HCT116 (cell line): ENCODE data around the gene CUEDC1. TPM values are rescaled to one million over a fixed set of nuclear protein-coding genes. Genes with fewer than 3 reads are reported as not detected.
A peak's percentile ranks its signal among the peaks of the same experiment; 100 is the strongest.

ENCODE experiments used
- ATAC-seq: fragments of 200-7000 bp; cut with Tn5 transposase; 2 replicates; pipeline ENCODE4 v1.9.1; 2020; ENCODE audit warnings: mild to moderate bottlenecking, moderate library complexity
- BruUV-seq: library from RNA; stranded (reverse); fragments of 400-500 nt; replicated peaks from 2 replicates; lab custom pipeline; 2021; lab: Mats Ljungman, UMichigan
- CTCF ChIA-PET: fragments of 300-600 bp; sonication (Branson Sonifier 250); formaldehyde crosslinking; loops from one replicate; lab custom pipeline; 2021; ENCODE audit warnings: antibody characterized with exemption; lab: Charles Lee
- POLR2A ChIA-PET: fragments of 300-600, 350-600 bp; sonication (Branson Sonifier 250); formaldehyde crosslinking; loops from one replicate; lab custom pipeline; 2021; ENCODE audit warnings: antibody characterized with exemption; lab: Charles Lee
- RAD21 ChIA-PET, 2 experiments: fragments of 300-600 bp; sonication (Branson Sonifier 250); formaldehyde crosslinking; loops; one replicate each; lab custom pipeline; 2023; ENCODE audit warnings: low total read pairs in 2 of 2; ENCODE audit not compliant: uncharacterized antibody in 2 of 2, unreplicated experiment in 2 of 2, low non-redundant PET in 1 of 2; lab: Charles Lee
- DNase-seq: peaks from one replicate; pipeline ENCODE4 v3.0.0-alpha.2; 2010; ENCODE audit warnings: low read depth, low spot score
- H2AFZ ChIP-seq: fragments of 200-600 bp; shearing (Covaris generic), sonication (generic); 2 replicates; pipeline ENCODE4 v1.6.1; 2017; ENCODE audit warnings: low read depth, mixed run types, mixed read lengths, antibody characterized with exemption, low read length; ENCODE audit not compliant: poor library complexity, severe bottlenecking
- H3K27ac ChIP-seq: 2 replicates; pipeline ENCODE4 v1.5.1; 2012; ENCODE audit warnings: low read depth, low read length
- H3K27me3 ChIP-seq: fragments of 200-600 bp; sonication (generic); 2 replicates; pipeline ENCODE4 v1.6.1; 2016; ENCODE audit warnings: mixed run types, low read length, mixed read lengths; ENCODE audit not compliant: insufficient read depth
- H3K36me3 ChIP-seq, 2 experiments: fragments of 200-500 bp in 1 of 2; fragments of 200-600 bp in 1 of 2; sonication (Bioruptor generic) in 1 of 2; sonication (generic) in 1 of 2; 2 replicates each; pipeline versions ENCODE4 v1.5.1 to v1.6.1; 2014 to 2016; ENCODE audit warnings: low read length in 2 of 2, inconsistent platforms in 1 of 2, mixed read lengths in 1 of 2, mixed run types in 1 of 2; ENCODE audit not compliant: insufficient read depth in 2 of 2, control insufficient read depth in 1 of 2
- H3K4me1 ChIP-seq, 2 experiments: fragments of 200-600 bp in 1 of 2; sonication (generic) in 1 of 2; 2 replicates each; pipeline versions ENCODE4 v1.5.1 to v1.6.1; 2012 to 2017; ENCODE audit warnings: low read length in 2 of 2, inconsistent platforms in 1 of 2, mild to moderate bottlenecking in 1 of 2, mixed read lengths in 1 of 2, mixed run types in 1 of 2, moderate library complexity in 1 of 2; ENCODE audit not compliant: insufficient read depth in 2 of 2, control insufficient read depth in 1 of 2
- H3K4me2 ChIP-seq: fragments of 200-600 bp; sonication (generic); 2 replicates; pipeline ENCODE4 v1.6.1; 2017; ENCODE audit warnings: mixed run types, low read length, mixed read lengths
- H3K4me3 ChIP-seq, 2 experiments: fragments of 200-600 bp in 1 of 2; sonication (generic) in 1 of 2; replicated peaks in 1 of 2; 2 replicates each; pipeline ENCODE4 v1.5.1; 2011 to 2016; ENCODE audit warnings: low read length in 2 of 2, control low read depth in 1 of 2, low read depth in 1 of 2, mild to moderate bottlenecking in 1 of 2, mixed read lengths in 1 of 2, mixed run types in 1 of 2
- H3K79me2 ChIP-seq: fragments of 200-600 bp; sonication (generic); 2 replicates; pipeline ENCODE4 v1.6.1; 2017; ENCODE audit warnings: mild to moderate bottlenecking, mixed run types, low read length, moderate library complexity, mixed read lengths; ENCODE audit not compliant: insufficient read depth
- H3K9ac ChIP-seq: fragments of 200-600 bp; sonication (generic); 2 replicates; pipeline ENCODE4 v1.6.1; 2016; ENCODE audit warnings: low read length, mixed read lengths
- H3K9me2 ChIP-seq: fragments of 200-600 bp; sonication (generic), shearing (Covaris generic); 2 replicates; pipeline ENCODE4 v1.6.1; 2017; ENCODE audit warnings: mixed run types, mild to moderate bottlenecking, moderate library complexity; ENCODE audit not compliant: insufficient read depth
- H3K9me3 ChIP-seq, 2 experiments: fragments of 200-500 bp in 1 of 2; fragments of 200-600 bp in 1 of 2; sonication (Bioruptor generic) in 1 of 2; sonication (generic) in 1 of 2; 2 replicates each; pipeline ENCODE4 v1.6.1; 2014 to 2017; ENCODE audit warnings: low read length in 2 of 2, mixed read lengths in 2 of 2, inconsistent platforms in 1 of 2, low read depth in 1 of 2, mild to moderate bottlenecking in 1 of 2, mixed run types in 1 of 2, moderate library complexity in 1 of 2; ENCODE audit not compliant: control insufficient read depth in 1 of 2, insufficient read depth in 1 of 2
- H4K20me1 ChIP-seq: fragments of 200-600 bp; sonication (generic), shearing (Covaris generic); 2 replicates; pipeline ENCODE4 v1.6.1; 2017; ENCODE audit warnings: mixed run types, mild to moderate bottlenecking, moderate library complexity; ENCODE audit not compliant: insufficient read depth
- ATF3 ChIP-seq: IDR thresholded peaks from 2 replicates; pipeline ENCODE4 v1.6.1; 2012
- CBX3 ChIP-seq: IDR thresholded peaks from 2 replicates; pipeline ENCODE4 v1.6.1; 2012; ENCODE audit warnings: low read depth
- ELF1 ChIP-seq: IDR thresholded peaks from 2 replicates; pipeline ENCODE4 v1.6.1; 2012; ENCODE audit warnings: low read depth, borderline replicate concordance
- MAX ChIP-seq: IDR thresholded peaks from 2 replicates; pipeline ENCODE4 v1.6.1; 2012
- POLR2A ChIP-seq: IDR thresholded peaks from 2 replicates; pipeline ENCODE4 v1.7.0; 2011; ENCODE audit warnings: borderline replicate concordance; ENCODE audit not compliant: insufficient read depth, insufficient read length; ENCODE audit errors: extremely low read depth
- POLR2AphosphoS5 ChIP-seq: IDR thresholded peaks from 2 replicates; pipeline ENCODE4 v1.6.1; 2011; ENCODE audit warnings: mild to moderate bottlenecking, low read depth, low read length, moderate library complexity
- RAD21 ChIP-seq: IDR thresholded peaks from 2 replicates; pipeline ENCODE4 v1.6.1; 2012; ENCODE audit warnings: low read depth, mild to moderate bottlenecking
- SIN3A ChIP-seq: IDR thresholded peaks from 2 replicates; pipeline ENCODE4 v1.6.1; 2012; ENCODE audit warnings: low read depth
- SRF ChIP-seq: IDR thresholded peaks from 2 replicates; pipeline ENCODE4 v1.6.1; 2012; ENCODE audit warnings: low read depth
- YY1 ChIP-seq: IDR thresholded peaks from 2 replicates; pipeline ENCODE4 v1.6.1; 2011; ENCODE audit warnings: low read length, low read depth, moderate library complexity, mild to moderate bottlenecking; ENCODE audit not compliant: insufficient replicate concordance; ENCODE audit errors: extremely low read depth
- ZBTB33 ChIP-seq: IDR thresholded peaks from 2 replicates; pipeline ENCODE4 v1.6.1; 2011; ENCODE audit warnings: mild to moderate bottlenecking, low read length, moderate library complexity; ENCODE audit not compliant: insufficient replicate concordance; ENCODE audit errors: extremely low read depth
- intact Hi-C: fragments of 100-400 bp; cut with micrococcal nuclease; formaldehyde crosslinking; loops from 2 replicates; pipeline ENCODE4 v1.10.0; 2022
- total RNA-seq: library from RNA; stranded (reverse); gene quantifications from one replicate; pipeline ENCODE4 v1.2.1, GENCODE V29; 2021; ENCODE audit not compliant: unreplicated experiment

The CUEDC1 gene
- total RNA-seq, 1 experiment from 2014 or later, result 60.2 TPM

GRCh38 chr17:57911834-57912673, 43.2 kb downstream of the CUEDC1 start:
- BruUV-seq, result no TSS peak
- Histone ChIP-seq H3K9me2 (no peaks in the 10 kb centered on the region), H3K36me3 (no peaks in the 10 kb centered on the region), H3K9ac (peak overlapping the region; percentile 35), H2AFZ (no peak overlapping the region), H3K27me3 (no peaks in the 10 kb centered on the region), H3K9me3 (no peaks in the 10 kb centered on the region), H3K27ac (peak overlapping the region; percentile 41), H3K4me3 (peak overlapping the region in 1 of 2 experiments; percentile 5; a peak in 2 of 4 replicates), H3K4me2 (peak overlapping the region; percentile 56), H3K79me2 (peaks cover 55% of the 10 kb centered on the region), H3K4me1 (peaks cover 62 to 90% of the 10 kb centered on the region in 2 experiments), H4K20me1 (no peaks in the 10 kb centered on the region)
- ATAC-seq (peak; percentile 83), DNase-seq (peak; percentile 87)
- TF ChIP-seq RAD21, result no peak
- no peak for TF ChIP-seq SRF
- TF ChIP-seq ATF3, result no peak
- peak; percentile 72 for TF ChIP-seq YY1
- TF ChIP-seq POLR2AphosphoS5, result peak; percentile 38; the same call in 1 of the 2 replicates
- TF ChIP-seq POLR2A, result no peak
- no peak for TF ChIP-seq SIN3A
- no peak for TF ChIP-seq ZBTB33
- no peak for TF ChIP-seq ELF1
- TF ChIP-seq MAX, result 0 out of 2 replicates have a peak, but pooled peaks have one; percentile 17
- 0 out of 2 replicates have a peak, but pooled peaks have one; percentile 45 for TF ChIP-seq CBX3
- ChIA-PET RAD21 (interaction anchor here in 1 of 2 experiments (0.8 kb wide), 1 partner anchor 13 kb away, joined by 3 read pairs; no protein-coding TSS in a partner anchor), POLR2A (interaction anchor here (1.0 to 1.2 kb wide), 2 partner anchors 36 to 95 kb away, joined by 3 read pairs; partner anchors contain the start of gene SRSF1), CTCF (interaction anchor here (1.5 kb wide), 1 partner anchor 19 kb away, joined by 4 read pairs; no protein-coding TSS in a partner anchor)
- intact Hi-C loops, result no loop called here
